ENCODE data around the gene AFF2.

Gene AFF2

DNA sequence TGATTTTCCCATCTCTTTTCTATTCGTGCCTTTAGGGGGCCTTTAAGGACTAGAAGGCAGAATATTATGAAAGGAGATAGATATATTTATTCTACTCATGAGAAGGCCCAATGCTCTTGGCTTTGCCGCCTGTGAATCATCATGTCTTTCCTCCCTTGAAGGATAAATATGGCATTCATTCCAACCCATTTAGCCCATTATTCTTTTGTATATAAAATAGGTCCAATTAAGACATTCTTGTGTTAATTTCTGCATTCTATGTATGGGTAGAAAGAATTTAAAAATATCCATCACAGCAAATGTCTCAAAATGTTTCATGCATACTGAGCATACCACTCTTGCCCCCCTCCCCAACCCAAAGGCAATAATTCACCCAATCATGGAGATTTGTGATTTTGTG, 115.1 kb downstream of the AFF2 start:
- TF ChIP-seq GATA1 (IDR thresholded peaks at IDR 0.05; ENCODE audit: low read depth, low read length): no peak
- no peak for TF ChIP-seq POLR2A (IDR thresholded peaks at IDR 0.05; ENCODE audit: low read length)
- no peak for DNase-seq

DNA sequence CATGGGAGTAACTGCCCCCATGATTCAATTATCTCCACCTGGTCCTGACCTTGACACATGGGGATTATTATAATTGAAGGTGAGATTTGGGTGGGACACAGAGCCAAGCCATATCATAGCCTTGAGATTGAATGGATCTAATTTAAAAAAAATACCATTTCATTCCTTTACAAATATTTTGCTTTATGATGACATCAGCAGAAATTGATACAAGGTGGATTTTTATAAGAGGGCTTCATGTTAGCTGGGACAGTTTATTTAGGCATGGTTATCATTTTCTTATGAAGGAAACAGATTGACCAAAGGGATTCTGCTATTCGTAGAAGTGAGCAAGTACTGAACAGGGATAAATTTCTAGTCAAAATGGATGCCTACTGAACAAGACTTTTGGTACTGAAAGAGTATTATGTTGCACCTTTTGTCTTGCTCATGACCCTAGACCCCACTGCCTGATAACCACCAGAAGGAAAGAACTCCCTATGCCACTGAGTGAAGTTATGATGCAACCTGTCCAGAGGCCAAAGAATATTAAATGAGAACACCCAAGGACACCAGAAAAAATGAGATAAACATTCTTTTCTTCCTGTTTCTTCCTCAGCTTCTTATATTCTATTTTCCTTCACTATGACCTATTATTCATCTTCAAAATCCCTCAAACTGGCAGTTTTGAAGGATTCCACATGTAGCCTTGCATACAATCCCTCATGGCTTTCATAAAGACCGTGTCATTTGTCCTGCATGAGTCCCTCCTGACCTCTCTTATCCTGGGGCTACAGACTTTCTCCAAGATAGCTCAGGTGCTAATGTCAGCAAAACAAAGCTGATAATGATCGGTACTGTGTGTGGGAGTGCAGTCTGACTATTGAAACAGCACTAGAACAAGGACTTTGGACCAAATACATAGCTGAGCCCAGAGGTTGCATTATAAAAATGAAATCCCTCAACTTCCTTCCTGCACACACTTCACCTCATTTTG, 118.3 kb downstream of the AFF2 start:
- TF ChIP-seq GATA1 (IDR thresholded peaks at IDR 0.05; ENCODE audit: low read depth, low read length) (no peak), POLR2A (IDR thresholded peaks at IDR 0.05; ENCODE audit: low read length) (no peak)
- peak in 1 of 2 experiments; percentile 0 for DNase-seq

DNA sequence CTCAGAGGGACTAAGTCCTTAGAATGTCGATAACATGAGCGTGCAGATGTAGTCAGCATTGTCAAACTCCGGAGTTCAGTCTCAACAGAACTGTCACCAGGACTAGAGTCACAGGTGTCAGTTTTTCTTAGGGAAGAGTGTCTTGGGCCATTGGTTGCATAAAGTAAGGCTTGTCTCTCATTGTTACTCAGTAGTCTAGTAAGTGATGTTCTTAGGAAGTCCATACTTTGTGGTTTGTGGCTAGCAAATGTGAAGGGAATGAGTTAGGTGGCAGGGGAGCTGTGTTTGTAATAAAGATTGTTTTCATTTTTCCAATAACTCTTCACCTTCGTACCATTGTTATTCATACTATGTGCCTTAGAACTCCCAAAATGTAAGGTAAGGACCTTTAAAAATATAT, 119.6 kb downstream of the AFF2 start:
- TF ChIP-seq GATA1 (IDR thresholded peaks at IDR 0.05; ENCODE audit: low read depth, low read length) (no peak), POLR2A (IDR thresholded peaks at IDR 0.05; ENCODE audit: low read length) (no peak)
- DNase-seq: no peak

DNA sequence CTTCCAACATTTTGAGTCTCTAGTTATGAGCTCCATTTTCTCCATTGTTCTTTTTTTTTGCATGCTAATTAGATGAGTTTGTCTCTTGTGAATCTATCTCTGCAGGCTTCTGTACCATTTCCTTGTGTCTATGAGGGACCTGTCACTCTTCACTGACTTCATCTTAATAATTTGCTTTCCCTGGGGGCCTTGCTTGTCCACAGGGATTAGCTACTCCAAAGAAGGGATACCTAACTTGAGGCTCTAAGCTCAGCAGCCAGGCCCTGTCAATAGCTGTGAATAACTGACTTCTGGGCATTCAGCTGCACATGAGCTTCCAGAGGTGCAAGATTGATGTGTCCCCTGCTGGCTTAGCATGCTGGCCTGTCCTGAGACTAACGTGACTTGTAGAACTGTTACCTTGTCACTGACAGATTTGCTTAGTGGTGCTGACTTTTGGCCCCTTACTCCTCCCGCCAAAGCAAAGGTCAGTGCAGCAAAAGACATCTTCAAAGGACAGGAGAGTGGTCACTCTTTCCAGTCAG, 124.6 kb downstream of the AFF2 start:
- DNase-seq: no peak

DNA sequence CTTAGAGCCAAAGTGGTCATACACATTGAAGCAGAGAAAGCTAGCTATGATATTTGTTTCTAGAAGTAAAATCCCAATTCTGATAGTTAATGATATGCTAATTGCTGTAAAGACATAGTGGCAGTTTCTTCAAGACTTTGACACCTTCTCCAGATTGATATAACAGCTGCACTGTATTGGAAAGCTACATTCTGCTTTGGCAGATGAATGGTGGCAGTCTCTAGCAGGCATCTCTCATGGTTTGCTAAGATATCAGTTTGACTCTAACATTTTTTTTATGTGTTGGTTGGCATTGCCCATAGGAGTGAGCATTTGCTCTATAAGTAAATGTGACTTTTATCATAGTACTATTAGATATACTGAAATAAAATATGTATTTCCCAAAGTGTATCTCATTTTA, 128.2 kb downstream of the AFF2 start:
- no peak for TF ChIP-seq POLR2A (IDR thresholded peaks at IDR 0.05; ENCODE audit: low read length)
- TF ChIP-seq GATA1 (IDR thresholded peaks at IDR 0.05; ENCODE audit: low read depth, low read length): no peak
- no peak for DNase-seq

More for the DNA sequence above, 124.6 kb downstream of the AFF2 start:
- TF ChIP-seq POLR2A (IDR thresholded peaks at IDR 0.05; ENCODE audit: low read length): no peak
- TF ChIP-seq GATA1 (IDR thresholded peaks at IDR 0.05; ENCODE audit: low read depth, low read length): no peak

DNA sequence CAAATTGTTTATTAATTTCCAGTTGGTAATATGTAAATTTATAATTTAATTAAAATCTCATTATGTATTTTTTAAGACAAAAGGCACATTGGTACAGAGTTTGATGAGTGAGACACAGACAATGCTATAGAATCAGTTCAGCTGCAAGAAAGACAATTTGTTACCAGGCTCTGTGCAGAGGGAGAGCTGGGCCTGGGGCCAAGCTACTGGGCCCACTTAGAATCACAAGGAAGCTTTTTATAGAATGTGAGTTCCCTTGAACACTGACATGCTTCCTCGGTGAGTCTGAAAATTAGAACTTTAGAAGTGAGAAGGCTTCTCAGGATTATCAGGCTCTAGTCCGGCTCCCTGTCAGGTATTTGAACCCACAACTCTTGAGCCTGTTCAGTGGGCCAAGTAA, 129.0 kb downstream of the AFF2 start:
- TF ChIP-seq POLR2A (IDR thresholded peaks at IDR 0.05; ENCODE audit: low read length): no peak
- TF ChIP-seq GATA1 (IDR thresholded peaks at IDR 0.05; ENCODE audit: low read depth, low read length): no peak

DNA sequence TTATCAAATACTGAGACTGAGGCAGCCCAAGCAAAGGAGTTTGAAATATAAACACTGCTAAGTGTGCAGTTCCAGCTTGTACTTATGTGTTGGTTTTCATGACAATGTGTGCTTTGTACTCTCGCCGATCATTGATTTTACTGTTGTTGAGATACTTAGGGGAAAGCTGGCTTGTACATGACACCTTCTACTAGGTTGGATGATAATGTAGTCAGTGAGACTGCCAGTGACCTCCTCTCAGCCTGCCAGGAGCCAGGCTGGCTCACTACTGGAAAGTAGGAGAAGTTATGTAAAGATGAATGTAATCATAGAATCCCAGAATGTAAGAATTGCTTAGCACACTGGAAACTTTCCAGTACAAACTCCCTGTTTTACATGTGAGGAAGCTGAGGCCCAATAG, 132.0 kb downstream of the AFF2 start:
- no peak for DNase-seq
- TF ChIP-seq GATA1 (IDR thresholded peaks at IDR 0.05; ENCODE audit: low read depth, low read length): no peak
- TF ChIP-seq POLR2A (IDR thresholded peaks at IDR 0.05; ENCODE audit: low read length): no peak

More for the DNA sequence above, 129.0 kb downstream of the AFF2 start:
- DNase-seq: no peak

DNA sequence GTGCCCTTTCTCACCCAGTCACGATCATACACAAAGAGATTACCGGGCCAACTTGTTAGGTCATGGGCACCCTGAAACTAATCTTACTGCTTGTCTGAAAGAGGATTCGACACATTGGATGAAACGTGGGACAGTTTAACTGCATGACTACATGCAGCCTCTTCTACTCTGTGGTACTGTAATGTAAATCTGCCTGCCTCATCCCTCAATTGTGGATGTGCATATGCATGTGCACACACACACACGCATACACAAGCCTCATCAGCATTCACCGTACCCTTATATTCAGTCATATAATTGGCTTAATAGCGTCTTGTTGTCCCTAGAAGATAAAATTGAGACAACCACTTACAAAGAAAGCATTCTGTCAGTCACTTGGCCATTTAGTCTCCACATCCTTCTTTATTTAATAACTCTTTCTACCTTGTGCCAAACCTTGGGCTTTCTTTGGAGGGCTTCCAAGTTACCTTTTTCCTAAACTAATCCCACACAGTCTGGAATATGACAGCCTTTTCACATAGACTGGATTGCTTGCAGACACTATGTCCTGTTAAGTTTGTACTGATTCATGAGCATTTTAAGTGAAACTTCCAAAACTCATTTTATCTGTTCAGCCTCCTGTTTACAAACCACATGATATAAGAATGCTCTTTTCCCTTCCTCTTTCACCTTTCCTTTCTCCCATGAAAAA, 132.9 kb downstream of the AFF2 start:
- no peak for DNase-seq
- no peak for TF ChIP-seq GATA1 (IDR thresholded peaks at IDR 0.05; ENCODE audit: low read depth, low read length)
- TF ChIP-seq POLR2A (IDR thresholded peaks at IDR 0.05; ENCODE audit: low read length): no peak

DNA sequence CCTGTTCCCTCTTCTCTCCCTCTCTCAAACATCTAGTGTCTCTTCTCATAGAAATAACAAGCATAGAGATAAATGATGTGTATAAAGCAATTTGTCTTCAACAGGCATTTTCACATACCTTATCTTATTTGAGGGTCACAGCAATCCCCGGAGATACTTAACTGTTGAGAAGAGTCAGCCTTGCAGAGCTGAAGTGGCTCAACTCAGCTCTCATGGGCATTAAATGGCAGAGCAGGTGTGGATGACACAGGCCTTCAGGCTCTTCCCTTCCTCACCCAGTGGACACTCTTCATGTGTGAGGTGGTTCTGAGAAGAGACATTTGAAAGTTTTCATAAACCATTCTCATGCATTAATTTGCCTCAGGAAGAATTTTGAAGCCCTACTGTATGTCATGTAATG, 134.2 kb downstream of the AFF2 start:
- DNase-seq: no peak
- no peak for TF ChIP-seq POLR2A (IDR thresholded peaks at IDR 0.05; ENCODE audit: low read length)
- no peak for TF ChIP-seq GATA1 (IDR thresholded peaks at IDR 0.05; ENCODE audit: low read depth, low read length)

DNA sequence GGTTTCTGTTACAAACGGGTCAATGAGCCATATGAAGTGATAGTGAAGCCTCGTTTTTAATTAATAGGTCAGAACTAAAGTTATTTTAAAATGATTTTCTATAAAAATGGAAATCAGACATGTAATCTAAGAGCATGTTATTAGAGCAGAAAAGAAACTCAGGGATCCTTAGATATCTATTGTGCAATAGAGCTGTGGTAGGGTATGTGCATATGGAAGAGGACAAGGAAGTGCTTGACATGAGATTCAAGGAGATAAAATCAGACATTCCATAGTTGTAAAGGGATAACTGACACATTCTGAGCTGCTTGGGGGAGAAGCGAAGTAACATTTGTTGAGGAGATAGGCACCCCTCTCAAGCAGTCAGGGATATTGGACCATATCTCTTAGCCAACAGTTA, 143.0 kb downstream of the AFF2 start:
- no peak for TF ChIP-seq POLR2A (IDR thresholded peaks at IDR 0.05; ENCODE audit: low read length)
- TF ChIP-seq GATA1 (IDR thresholded peaks at IDR 0.05; ENCODE audit: low read depth, low read length): no peak
- DNase-seq: no peak

DNA sequence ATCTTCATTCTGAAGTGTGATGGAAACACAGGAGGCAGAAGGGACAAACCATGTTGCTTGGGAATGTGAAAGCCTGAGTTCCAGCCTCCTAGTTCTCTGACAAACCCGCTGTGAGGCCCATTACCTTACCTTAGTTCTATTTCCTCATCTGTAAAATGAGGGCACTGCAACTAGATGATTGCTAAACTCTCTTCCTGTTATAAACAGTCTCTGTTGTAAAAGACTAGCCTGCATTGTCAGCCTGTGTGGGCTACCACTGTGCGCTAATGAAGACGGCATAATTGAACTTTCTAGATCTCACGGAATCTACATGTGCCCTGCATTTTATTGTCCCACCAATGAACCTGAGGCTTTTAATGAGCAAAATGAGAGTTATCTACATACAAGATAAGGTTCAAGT, 147.2 kb downstream of the AFF2 start:
- no peak for DNase-seq
- TF ChIP-seq POLR2A (IDR thresholded peaks at IDR 0.05; ENCODE audit: low read length) (no peak), GATA1 (IDR thresholded peaks at IDR 0.05; ENCODE audit: low read depth, low read length) (no peak)

DNA sequence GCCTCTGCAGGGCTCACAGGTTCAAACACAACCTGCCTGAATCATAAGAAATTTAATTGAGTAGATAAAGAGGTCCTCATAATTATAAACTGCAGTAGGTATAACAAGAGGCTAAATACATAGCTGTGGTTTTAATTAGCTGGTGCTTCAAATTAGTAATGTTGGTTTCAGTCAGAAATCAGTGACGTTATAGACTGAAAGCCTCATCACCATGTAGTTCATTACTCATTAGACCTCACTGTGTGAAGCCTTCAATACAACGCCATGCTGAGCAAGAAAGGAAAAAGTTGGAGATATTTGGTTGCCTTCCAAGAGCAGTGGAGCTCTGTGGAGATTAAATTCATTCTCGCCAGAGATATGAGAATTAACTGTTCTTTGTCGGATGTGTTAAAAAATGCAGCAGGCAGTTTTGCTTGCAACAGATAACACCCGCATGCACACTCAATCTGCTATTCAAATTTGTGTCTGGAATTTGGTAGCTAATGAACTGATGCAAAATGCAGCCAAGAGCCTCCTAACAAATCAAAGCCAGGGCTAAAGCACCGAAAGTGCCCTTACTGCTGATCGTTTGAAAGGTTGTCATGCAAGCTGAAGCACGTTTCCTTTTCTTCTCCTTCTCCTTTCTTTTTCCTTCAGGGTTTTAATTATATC, 148.9 kb downstream of the AFF2 start:
- DNase-seq: no peak
- TF ChIP-seq POLR2A (IDR thresholded peaks at IDR 0.05; ENCODE audit: low read length) (no peak), GATA1 (IDR thresholded peaks at IDR 0.05; ENCODE audit: low read depth, low read length) (no peak)

DNA sequence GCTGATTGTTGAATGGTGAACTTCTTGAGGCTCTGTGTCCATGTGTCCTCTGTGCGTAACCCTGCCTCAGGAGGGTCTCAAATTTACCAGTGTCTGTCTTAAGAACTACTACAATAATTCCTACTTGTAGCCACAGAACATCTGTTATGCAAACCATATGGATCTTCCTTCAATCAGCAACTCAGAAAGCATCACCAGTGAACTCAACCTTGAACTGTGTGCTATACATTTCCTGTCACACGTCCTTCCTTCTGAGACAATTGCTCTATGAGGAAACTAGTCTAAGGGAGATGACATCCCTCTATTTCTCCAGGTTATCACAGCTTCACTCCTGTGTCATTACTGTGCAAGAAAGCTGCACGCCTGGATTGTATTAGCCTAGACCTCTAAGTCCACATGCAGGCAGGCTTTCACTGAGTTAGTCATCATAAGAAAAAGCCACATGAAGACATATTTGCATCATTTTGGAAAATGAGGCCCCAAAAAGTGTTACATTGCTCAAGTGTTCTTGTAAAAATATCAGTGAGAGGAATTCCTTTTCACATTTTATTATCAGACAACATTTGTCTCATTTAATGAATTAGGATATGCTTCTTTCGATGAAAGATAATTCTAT, 157.8 kb downstream of the AFF2 start:
- DNase-seq: no peak
- TF ChIP-seq POLR2A (IDR thresholded peaks at IDR 0.05; ENCODE audit: low read length) (no peak), GATA1 (IDR thresholded peaks at IDR 0.05; ENCODE audit: low read depth, low read length) (no peak)

All from erythroblast (primary cell).